ENCODE measurements around the gene DNAH11.
"Not testable (repeated sequence)": the region's sequence is repeated elsewhere in the genome, so short reads cannot be mapped to it uniquely, and the experiment has no call there.

Gene DNAH11

GRCh38 chr7:21617513-21617912, 74.7 kb downstream of the DNAH11 start:
- DNase-seq (ENCODE audit: low read depth): no peak

GRCh38 chr7:21617916-21618390, 75.1 kb downstream of the DNAH11 start:
- DNase-seq (ENCODE audit: low read depth): peak; percentile 21

- no peak for DNase-seq (ENCODE audit: low read depth)
Observed at GRCh38 chr7:21618706-21619105, 75.9 kb downstream of the DNAH11 start.

- no peak for DNase-seq (ENCODE audit: low read depth)
Observed at GRCh38 chr7:21620054-21620453, 77.2 kb downstream of the DNAH11 start.

GRCh38 chr7:21624320-21624719, 81.5 kb downstream of the DNAH11 start:
- no peak for DNase-seq (ENCODE audit: low read depth)

- no peak for DNase-seq (ENCODE audit: low read depth)
Observed at GRCh38 chr7:21636694-21637093, 93.9 kb downstream of the DNAH11 start.

GRCh38 chr7:21639206-21639868, 96.5 kb downstream of the DNAH11 start:
- DNase-seq (ENCODE audit: low read depth): no peak

GRCh38 chr7:21640105-21640504, 97.3 kb downstream of the DNAH11 start:
- DNase-seq (ENCODE audit: low read depth): no peak

- no peak for DNase-seq (ENCODE audit: low read depth)
Observed at GRCh38 chr7:21641546-21641945, 98.7 kb downstream of the DNAH11 start.

GRCh38 chr7:21642422-21642821, 99.6 kb downstream of the DNAH11 start:
- no peak for DNase-seq (ENCODE audit: low read depth)

- DNase-seq (ENCODE audit: low read depth): no peak
Observed at GRCh38 chr7:21651697-21652096, 108.9 kb downstream of the DNAH11 start.

GRCh38 chr7:21653623-21654022, 110.8 kb downstream of the DNAH11 start:
- no peak for DNase-seq (ENCODE audit: low read depth)

GRCh38 chr7:21656081-21656480, 113.2 kb downstream of the DNAH11 start:
- no peak for DNase-seq (ENCODE audit: low read depth)

- DNase-seq (ENCODE audit: low read depth): no peak
Observed at GRCh38 chr7:21656796-21657195, 114.0 kb downstream of the DNAH11 start.

- no peak for DNase-seq (ENCODE audit: low read depth)
Observed at GRCh38 chr7:21670496-21670895, 127.7 kb downstream of the DNAH11 start.

GRCh38 chr7:21671859-21672258, 129.0 kb downstream of the DNAH11 start:
- DNase-seq (ENCODE audit: low read depth): no peak

GRCh38 chr7:21675255-21675654, 132.4 kb downstream of the DNAH11 start:
- DNase-seq (ENCODE audit: low read depth): no peak

GRCh38 chr7:21690705-21691104, 147.9 kb downstream of the DNAH11 start:
- no peak for DNase-seq (ENCODE audit: low read depth)

GRCh38 chr7:21691146-21691545, 148.3 kb downstream of the DNAH11 start:
- DNase-seq (ENCODE audit: low read depth): not testable (repeated sequence)

GRCh38 chr7:21700587-21700986, 157.7 kb downstream of the DNAH11 start:
- DNase-seq (ENCODE audit: low read depth): not testable (repeated sequence)

GRCh38 chr7:21702303-21702702, 159.5 kb downstream of the DNAH11 start:
- no peak for DNase-seq (ENCODE audit: low read depth)

- no peak for DNase-seq (ENCODE audit: low read depth)
Observed at GRCh38 chr7:21704359-21704758, 161.5 kb downstream of the DNAH11 start.

GRCh38 chr7:21706131-21706530, 163.3 kb downstream of the DNAH11 start:
- DNase-seq (ENCODE audit: low read depth): no peak

- no peak for DNase-seq (ENCODE audit: low read depth)
Observed at GRCh38 chr7:21707566-21707965, 164.7 kb downstream of the DNAH11 start.
